GM23338 (cell line): Measurements from ENCODE around the gene PRRX1. TPM values are rescaled to one million over a fixed set of nuclear protein-coding genes. Genes with fewer than 3 reads are reported as not detected.

ENCODE experiments used
- ATAC-seq: fragments of 200-7000 bp; cut with Tn5 transposase; 3 replicates; pipeline ENCODE4 v1.9.1; 2020
- DNase-seq: peaks from one replicate; pipeline ENCODE4 v3.0.0-alpha.2; 2015; ENCODE audit warnings: low spot score
- H2AFZ ChIP-seq: fragments of 200-600 bp; sonication (generic); 2 replicates; pipeline ENCODE4 v1.8.0; 2016; ENCODE audit warnings: antibody characterized with exemption, mild to moderate bottlenecking, moderate library complexity
- H3F3A ChIP-seq: fragments of 200-600 bp; sonication (generic); replicated peaks from 2 replicates; pipeline ENCODE4 v1.8.0; 2017; ENCODE audit warnings: antibody characterized with exemption, mixed run types, low read depth
- H3K27ac ChIP-seq: fragments of 200-600 bp; sonication (generic); 2 replicates; pipeline ENCODE4 v1.6.1; 2016; ENCODE audit warnings: low read depth
- H3K27me3 ChIP-seq: fragments of 200-600 bp; sonication (generic); 2 replicates; pipeline ENCODE4 v1.8.0; 2016; ENCODE audit warnings: mild to moderate bottlenecking, mixed run types, moderate library complexity; ENCODE audit not compliant: insufficient read depth
- H3K36me3 ChIP-seq: fragments of 200-600 bp; sonication (generic); 2 replicates; pipeline ENCODE4 v1.8.0; 2016; ENCODE audit warnings: mild to moderate bottlenecking; ENCODE audit not compliant: insufficient read depth
- H3K4me1 ChIP-seq: fragments of 200-600 bp; sonication (generic); 2 replicates; pipeline ENCODE4 v1.8.0; 2016; ENCODE audit warnings: mild to moderate bottlenecking, moderate library complexity; ENCODE audit not compliant: insufficient read depth
- H3K4me2 ChIP-seq: fragments of 200-600 bp; sonication (generic); 2 replicates; pipeline ENCODE4 v1.7.1; 2017; ENCODE audit warnings: mixed run types
- H3K4me3 ChIP-seq: fragments of 200-600 bp; sonication (generic); 2 replicates; pipeline ENCODE4 v1.6.1; 2016; ENCODE audit warnings: mixed run types
- H3K79me2 ChIP-seq: fragments of 200-600 bp; sonication (generic); replicated peaks from 2 replicates; pipeline ENCODE4 v1.8.0; 2017; ENCODE audit warnings: mild to moderate bottlenecking; ENCODE audit not compliant: insufficient read depth
- H3K9me2 ChIP-seq: fragments of 200-600 bp; sonication (generic); 2 replicates; pipeline ENCODE4 v1.8.0; 2017; ENCODE audit not compliant: insufficient read depth
- H4K20me1 ChIP-seq: fragments of 200-600 bp; sonication (generic); replicated peaks from 2 replicates; pipeline ENCODE4 v1.8.0; 2017; ENCODE audit warnings: mild to moderate bottlenecking; ENCODE audit not compliant: insufficient read depth
- H3K27ac Mint-ChIP-seq: 2 replicates; pipeline ENCODE4 v1.8.0; 2020; ENCODE audit warnings: inconsistent platforms, mild to moderate bottlenecking, moderate library complexity, mixed read lengths
- H3K27me3 Mint-ChIP-seq: 3 replicates; pipeline ENCODE4 v1.8.0; 2022; ENCODE audit warnings: low read depth, mild to moderate bottlenecking, moderate library complexity, mixed read lengths, inconsistent platforms; ENCODE audit not compliant: insufficient read depth, poor library complexity
- H3K36me3 Mint-ChIP-seq: 3 replicates; pipeline ENCODE4 v1.8.0; 2021; ENCODE audit warnings: low read depth, mild to moderate bottlenecking, inconsistent platforms, moderate library complexity, mixed read lengths
- H3K4me1 Mint-ChIP-seq: 3 replicates; pipeline ENCODE4 v1.8.0; 2020; ENCODE audit warnings: mild to moderate bottlenecking, inconsistent platforms, mixed read lengths
- H3K4me3 Mint-ChIP-seq: 3 replicates; pipeline ENCODE4 v1.8.0; 2021; ENCODE audit warnings: moderate library complexity, mild to moderate bottlenecking, inconsistent platforms, mixed read lengths
- H3K9me3 Mint-ChIP-seq: 3 replicates; pipeline ENCODE4 v1.8.0; 2020; ENCODE audit warnings: moderate library complexity, mild to moderate bottlenecking, inconsistent platforms, mixed read lengths
- EZH2 ChIP-seq: fragments of 200-600 bp; sonication (generic); IDR thresholded peaks from one replicate; pipeline ENCODE4 v1.8.0; 2017; ENCODE audit warnings: antibody characterized with exemption, mild to moderate bottlenecking, low read depth; ENCODE audit not compliant: unreplicated experiment
- EZH2phosphoT487 ChIP-seq: fragments of 200-600 bp; sonication (generic); IDR thresholded peaks from one replicate; pipeline ENCODE4 v1.8.1; 2018; ENCODE audit warnings: antibody characterized with exemption; ENCODE audit not compliant: unreplicated experiment
- JUNB ChIP-seq: IDR thresholded peaks from one replicate; pipeline ENCODE4 v1.6.1; 2016; ENCODE audit warnings: antibody characterized with exemption; ENCODE audit not compliant: unreplicated experiment
- STAT1 ChIP-seq: IDR thresholded peaks from one replicate; pipeline ENCODE4 v1.6.1; 2016; ENCODE audit warnings: antibody characterized with exemption; ENCODE audit not compliant: unreplicated experiment
- ZNF114 ChIP-seq: fragments of 250-450 bp; sonication (Bioruptor Pico); IDR thresholded peaks from 2 replicates; pipeline ENCODE4 v1.5.0; 2020; ENCODE audit warnings: mild to moderate bottlenecking, moderate library complexity
- ZNF331 ChIP-seq: fragments of 250-450 bp; sonication (Bioruptor Pico); IDR thresholded peaks from 2 replicates; pipeline ENCODE4 v1.5.0; 2020; ENCODE audit warnings: low read depth, mild to moderate bottlenecking, moderate library complexity
- polyA plus RNA-seq: library from polyadenylated mRNA; unstranded; fragments of >200 nt; fragmentation: Nextera tagmentation; extraction: Ambion mirVana; gene quantifications from 2 replicates; pipeline ENCODE4 v1.2.1, GENCODE V29; 2016
- total RNA-seq: library from RNA; depleted of rRNA; stranded (reverse); fragments of >200 nt; shearing (Covaris generic); gene quantifications from 2 replicates; pipeline ENCODE4 v1.2.3, GENCODE V29; 2014
- TF ChIP-seq, protein P1 (sequence below): fragments of 250-450 bp; sonication (Bioruptor Pico); IDR thresholded peaks from 2 replicates; pipeline ENCODE4 v1.5.0; 2020; ENCODE audit warnings: mild to moderate bottlenecking, moderate library complexity
- TF ChIP-seq, protein P2 (sequence below), 2 experiments: fragments of 200-600 bp in 1 of 2; sonication (generic) in 1 of 2; conservative IDR thresholded peaks; 2 replicates each; pipeline versions ENCODE4 v1.5.1 to v1.6.1; 2016 to 2017; ENCODE audit warnings: antibody characterized with exemption in 2 of 2, low read depth in 2 of 2, mild to moderate bottlenecking in 2 of 2, moderate library complexity in 1 of 2

The PRRX1 gene
- total and polyA plus RNA-seq, 2 experiments from 2014 or later: 0.58 TPM; not detected in 1

DNA sequence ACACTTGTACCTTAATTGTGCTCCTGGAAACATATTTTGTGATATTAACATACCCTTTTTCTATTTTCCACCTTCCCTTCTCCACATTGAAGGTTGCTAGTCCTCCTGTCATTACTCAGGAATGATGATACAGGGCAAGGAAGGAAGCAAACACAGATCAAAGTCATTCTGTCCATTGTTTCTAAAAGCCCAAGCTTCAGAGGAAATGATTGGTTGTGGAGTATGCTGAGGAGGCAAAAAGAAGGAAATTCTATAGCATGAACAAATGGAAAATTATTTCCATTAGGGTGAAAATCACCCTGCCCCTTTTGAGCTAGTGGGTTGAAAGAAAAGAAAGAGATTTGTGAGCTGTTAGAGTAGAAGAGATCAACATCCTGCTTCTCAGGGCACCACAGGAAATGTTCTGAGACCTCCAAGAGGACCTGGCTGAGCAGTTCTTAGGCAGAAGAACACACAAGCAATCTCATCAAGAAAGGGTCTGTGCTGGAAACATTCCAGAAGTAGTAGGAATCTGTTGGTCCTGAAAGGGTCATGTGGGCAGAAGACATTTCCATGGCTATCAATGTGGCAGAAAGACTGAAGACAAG is 29.0 kb upstream of the PRRX1 start:
- peaks cover 4% of the 10 kb centered on the region; the same call in 2 of the 3 replicates for H3K9me3 Mint-ChIP-seq
- peaks cover 2% of the 10 kb centered on the region; the same call in 1 of the 3 replicates for H3K4me1 Mint-ChIP-seq
- H3K27ac Mint-ChIP-seq: no peak overlapping the region
- H3K4me3 Mint-ChIP-seq: no peak overlapping the region
- H3K36me3 ChIP-seq: no peaks in the 10 kb centered on the region
- no peaks in the 10 kb centered on the region for H3F3A ChIP-seq
- DNase-seq: no peak
- H4K20me1 ChIP-seq: no peaks in the 10 kb centered on the region
- H3K9me2 ChIP-seq: 0 out of 2 replicates have a peak, but pooled peaks cover 5% of the 10 kb centered on the region
- no peaks in the 10 kb centered on the region for H3K79me2 ChIP-seq
- no peak overlapping the region for H3K27ac ChIP-seq
- H2AFZ ChIP-seq: no peak overlapping the region
- no peak for ATAC-seq
- H3K4me1 ChIP-seq: no peaks in the 10 kb centered on the region
- H3K4me2 ChIP-seq: no peak overlapping the region
- TF ChIP-seq ZNF114 (CRISPR knock-in tag) (no peak), EZH2 (no peak), JUNB (no peak), STAT1 (no peak), ZNF331 (CRISPR knock-in tag) (no peak), EZH2phosphoT487 (no peak)
- TF ChIP-seq, protein P1, sequence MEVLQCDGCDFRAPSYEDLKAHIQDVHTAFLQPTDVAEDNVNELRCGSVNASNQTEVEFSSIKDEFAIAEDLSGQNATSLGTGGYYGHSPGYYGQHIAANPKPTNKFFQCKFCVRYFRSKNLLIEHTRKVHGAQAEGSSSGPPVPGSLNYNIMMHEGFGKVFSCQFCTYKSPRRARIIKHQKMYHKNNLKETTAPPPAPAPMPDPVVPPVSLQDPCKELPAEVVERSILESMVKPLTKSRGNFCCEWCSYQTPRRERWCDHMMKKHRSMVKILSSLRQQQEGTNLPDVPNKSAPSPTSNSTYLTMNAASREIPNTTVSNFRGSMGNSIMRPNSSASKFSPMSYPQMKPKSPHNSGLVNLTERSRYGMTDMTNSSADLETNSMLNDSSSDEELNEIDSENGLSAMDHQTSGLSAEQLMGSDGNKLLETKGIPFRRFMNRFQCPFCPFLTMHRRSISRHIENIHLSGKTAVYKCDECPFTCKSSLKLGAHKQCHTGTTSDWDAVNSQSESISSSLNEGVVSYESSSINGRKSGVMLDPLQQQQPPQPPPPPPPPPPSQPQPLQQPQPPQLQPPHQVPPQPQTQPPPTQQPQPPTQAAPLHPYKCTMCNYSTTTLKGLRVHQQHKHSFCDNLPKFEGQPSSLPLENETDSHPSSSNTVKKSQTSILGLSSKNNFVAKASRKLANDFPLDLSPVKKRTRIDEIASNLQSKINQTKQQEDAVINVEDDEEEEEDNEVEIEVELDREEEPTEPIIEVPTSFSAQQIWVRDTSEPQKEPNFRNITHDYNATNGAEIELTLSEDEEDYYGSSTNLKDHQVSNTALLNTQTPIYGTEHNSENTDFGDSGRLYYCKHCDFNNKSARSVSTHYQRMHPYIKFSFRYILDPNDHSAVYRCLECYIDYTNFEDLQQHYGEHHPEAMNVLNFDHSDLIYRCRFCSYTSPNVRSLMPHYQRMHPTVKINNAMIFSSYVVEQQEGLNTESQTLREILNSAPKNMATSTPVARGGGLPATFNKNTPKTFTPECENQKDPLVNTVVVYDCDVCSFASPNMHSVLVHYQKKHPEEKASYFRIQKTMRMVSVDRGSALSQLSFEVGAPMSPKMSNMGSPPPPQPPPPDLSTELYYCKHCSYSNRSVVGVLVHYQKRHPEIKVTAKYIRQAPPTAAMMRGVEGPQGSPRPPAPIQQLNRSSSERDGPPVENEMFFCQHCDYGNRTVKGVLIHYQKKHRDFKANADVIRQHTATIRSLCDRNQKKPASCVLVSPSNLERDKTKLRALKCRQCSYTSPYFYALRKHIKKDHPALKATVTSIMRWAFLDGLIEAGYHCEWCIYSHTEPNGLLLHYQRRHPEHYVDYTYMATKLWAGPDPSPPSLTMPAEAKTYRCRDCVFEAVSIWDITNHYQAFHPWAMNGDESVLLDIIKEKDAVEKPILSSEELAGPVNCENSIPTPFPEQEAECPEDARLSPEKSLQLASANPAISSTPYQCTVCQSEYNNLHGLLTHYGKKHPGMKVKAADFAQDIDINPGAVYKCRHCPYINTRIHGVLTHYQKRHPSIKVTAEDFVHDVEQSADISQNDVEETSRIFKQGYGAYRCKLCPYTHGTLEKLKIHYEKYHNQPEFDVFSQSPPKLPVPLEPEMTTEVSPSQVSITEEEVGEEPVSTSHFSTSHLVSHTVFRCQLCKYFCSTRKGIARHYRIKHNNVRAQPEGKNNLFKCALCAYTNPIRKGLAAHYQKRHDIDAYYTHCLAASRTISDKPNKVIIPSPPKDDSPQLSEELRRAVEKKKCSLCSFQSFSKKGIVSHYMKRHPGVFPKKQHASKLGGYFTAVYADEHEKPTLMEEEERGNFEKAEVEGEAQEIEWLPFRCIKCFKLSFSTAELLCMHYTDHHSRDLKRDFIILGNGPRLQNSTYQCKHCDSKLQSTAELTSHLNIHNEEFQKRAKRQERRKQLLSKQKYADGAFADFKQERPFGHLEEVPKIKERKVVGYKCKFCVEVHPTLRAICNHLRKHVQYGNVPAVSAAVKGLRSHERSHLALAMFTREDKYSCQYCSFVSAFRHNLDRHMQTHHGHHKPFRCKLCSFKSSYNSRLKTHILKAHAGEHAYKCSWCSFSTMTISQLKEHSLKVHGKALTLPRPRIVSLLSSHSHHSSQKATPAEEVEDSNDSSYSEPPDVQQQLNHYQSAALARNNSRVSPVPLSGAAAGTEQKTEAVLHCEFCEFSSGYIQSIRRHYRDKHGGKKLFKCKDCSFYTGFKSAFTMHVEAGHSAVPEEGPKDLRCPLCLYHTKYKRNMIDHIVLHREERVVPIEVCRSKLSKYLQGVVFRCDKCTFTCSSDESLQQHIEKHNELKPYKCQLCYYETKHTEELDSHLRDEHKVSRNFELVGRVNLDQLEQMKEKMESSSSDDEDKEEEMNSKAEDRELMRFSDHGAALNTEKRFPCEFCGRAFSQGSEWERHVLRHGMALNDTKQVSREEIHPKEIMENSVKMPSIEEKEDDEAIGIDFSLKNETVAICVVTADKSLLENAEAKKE (CRISPR knock-in tag): no peak
- TF ChIP-seq, protein P2, sequence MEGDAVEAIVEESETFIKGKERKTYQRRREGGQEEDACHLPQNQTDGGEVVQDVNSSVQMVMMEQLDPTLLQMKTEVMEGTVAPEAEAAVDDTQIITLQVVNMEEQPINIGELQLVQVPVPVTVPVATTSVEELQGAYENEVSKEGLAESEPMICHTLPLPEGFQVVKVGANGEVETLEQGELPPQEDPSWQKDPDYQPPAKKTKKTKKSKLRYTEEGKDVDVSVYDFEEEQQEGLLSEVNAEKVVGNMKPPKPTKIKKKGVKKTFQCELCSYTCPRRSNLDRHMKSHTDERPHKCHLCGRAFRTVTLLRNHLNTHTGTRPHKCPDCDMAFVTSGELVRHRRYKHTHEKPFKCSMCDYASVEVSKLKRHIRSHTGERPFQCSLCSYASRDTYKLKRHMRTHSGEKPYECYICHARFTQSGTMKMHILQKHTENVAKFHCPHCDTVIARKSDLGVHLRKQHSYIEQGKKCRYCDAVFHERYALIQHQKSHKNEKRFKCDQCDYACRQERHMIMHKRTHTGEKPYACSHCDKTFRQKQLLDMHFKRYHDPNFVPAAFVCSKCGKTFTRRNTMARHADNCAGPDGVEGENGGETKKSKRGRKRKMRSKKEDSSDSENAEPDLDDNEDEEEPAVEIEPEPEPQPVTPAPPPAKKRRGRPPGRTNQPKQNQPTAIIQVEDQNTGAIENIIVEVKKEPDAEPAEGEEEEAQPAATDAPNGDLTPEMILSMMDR (conservative IDR thresholded peaks at IDR 0.05; ENCODE audit: low read depth in 2 of 2): no peak
- H3K27me3 ChIP-seq: no peaks in the 10 kb centered on the region
- H3K36me3 Mint-ChIP-seq: no peaks in the 10 kb centered on the region
- no peak overlapping the region for H3K4me3 ChIP-seq
- peaks cover 1% of the 10 kb centered on the region for H3K27me3 Mint-ChIP-seq
